Mammary epithelial cell (primary cell): ENCODE measurements around the gene MARS1.

Source experiments
- CTCF ChIP-seq, 2 donors: IDR thresholded peaks in 1 of 2; conservative IDR thresholded peaks in 1 of 2; 2 replicates each; pipeline ENCODE4 v1.5.1; 2011 to 2012; ENCODE audit warnings: inconsistent platforms in 2 of 2, low read length in 2 of 2, mild to moderate bottlenecking in 2 of 2, control low read depth in 1 of 2, low read depth in 1 of 2; ENCODE audit not compliant: insufficient read depth in 1 of 2; ENCODE audit errors: extremely low read depth in 1 of 2
- EZH2 ChIP-seq: IDR thresholded peaks from 2 replicates; pipeline ENCODE4 v1.6.1; 2012; ENCODE audit warnings: low read length, inconsistent platforms, borderline replicate concordance

DNA sequence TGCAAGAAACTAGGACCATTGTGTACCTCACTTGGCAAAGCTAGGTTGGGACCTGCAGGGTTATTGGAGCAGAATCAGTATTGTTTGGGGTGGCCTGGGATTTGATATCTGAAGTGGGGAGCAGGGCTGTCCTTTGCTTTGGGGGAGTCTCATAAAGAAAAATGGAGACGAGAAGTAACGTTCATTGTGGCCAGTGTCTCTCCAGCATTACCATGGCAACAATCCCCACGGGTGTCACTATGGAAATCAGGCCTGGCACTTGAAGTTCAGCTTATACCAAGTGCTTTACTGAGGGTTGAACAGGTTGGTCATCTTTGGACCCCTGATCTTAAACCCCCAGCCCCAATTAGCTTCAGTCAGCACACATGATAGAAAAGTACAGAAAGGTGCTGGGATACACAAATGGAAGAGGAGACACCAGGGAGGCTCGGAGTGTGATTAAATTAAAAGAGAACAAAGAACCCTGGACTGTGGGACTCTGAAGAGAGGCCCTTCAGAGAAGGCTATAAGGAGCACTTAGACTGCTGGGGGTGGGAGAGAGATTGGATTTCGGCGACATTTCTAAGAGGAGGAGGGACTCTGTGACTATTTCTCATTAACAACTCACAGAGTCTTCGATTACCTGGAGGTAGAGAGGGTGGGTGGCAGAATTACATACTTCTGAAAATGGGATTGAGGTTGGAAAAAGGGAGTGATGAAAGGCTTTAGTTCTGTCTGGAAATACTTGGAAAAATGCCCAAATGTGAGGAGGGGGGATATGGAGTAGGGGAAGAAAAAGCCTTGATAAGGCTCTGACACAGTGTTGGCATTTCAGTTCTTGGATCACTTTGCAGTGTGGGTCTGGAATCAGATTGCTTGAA, 65.7 kb downstream of the MARS1 start:
- TF ChIP-seq EZH2: no peak
- no peak for TF ChIP-seq CTCF (conservative IDR thresholded peaks at IDR 0.05 in 1 of 2, IDR thresholded peaks at IDR 0.05 in 1 of 2; ENCODE audit: extremely low read depth in 1 of 2, insufficient read depth in 1 of 2, low read depth in 1 of 2, low read length in 2 of 2)
